GM21825 (cell line): ENCODE measurements around the gene SLC6A6.

Experiments used
- ATAC-seq: cut with Tn5 transposase; IDR thresholded peaks from one replicate; pipeline ENCODE4 v1.9.1; 2021; ENCODE audit warnings: mild to moderate bottlenecking, moderate library complexity; ENCODE audit not compliant: unreplicated experiment

SLC6A6 gene

GRCh38 chr3:14371573-14372474 is 30.6 kb upstream of the SLC6A6 start:
- ATAC-seq = no peak

GRCh38 chr3:14372587-14372986 is 29.8 kb upstream of the SLC6A6 start:
- no peak for ATAC-seq

DNA sequence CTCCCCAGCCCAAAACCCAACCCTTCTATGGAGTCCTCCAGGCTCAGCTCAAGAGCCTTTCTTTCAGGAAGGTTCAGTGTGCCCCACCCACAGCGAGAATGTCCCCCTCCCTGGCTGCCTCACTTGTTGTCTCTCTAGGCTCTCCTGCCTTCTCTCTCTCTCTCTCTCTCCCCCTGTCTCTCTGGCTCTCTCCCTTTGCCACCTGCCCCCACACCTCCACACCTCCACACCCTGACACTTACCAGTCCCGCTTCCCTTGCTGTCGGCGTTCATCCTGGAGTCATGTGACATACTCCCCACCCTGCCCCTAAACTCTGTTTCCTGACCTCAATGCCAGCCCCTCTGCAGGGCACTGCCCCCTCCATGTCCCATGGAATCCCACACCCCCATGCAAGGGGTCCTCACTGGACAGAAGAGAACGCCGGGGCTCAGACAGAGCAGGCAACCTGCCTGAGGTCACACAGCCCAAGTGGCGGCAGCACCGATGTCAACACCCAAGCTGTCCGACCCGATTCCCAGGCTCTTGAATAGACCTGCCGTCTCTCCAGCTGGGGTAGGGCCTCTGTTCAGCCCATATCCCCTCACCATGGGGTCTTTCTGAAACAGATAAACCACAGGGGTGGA is 28.5 kb upstream of the SLC6A6 start:
- no peak for ATAC-seq

- ATAC-seq = no peak
Measured at GRCh38 chr3:14374444-14374883, 27.9 kb upstream of the SLC6A6 start.

DNA sequence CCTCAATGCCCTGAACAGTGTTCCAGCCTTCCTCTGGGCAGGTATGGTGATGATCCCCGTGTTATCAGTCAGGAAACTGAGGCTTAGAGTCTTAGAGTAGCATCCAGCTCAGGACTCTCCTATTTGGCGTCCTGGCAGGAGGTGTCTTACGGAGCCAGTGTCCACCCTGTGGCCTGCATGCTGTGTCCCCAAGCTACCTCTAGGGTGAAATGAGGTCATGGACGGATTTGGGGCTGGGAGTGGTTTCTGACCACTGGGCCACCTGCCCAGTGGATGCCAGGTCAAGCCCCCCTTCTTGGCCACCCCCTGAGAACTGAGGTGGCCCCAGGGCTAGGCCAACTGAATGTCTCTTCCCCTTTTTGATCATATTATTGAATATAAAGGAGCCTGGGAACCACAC is 27.2 kb upstream of the SLC6A6 start:
- ATAC-seq = no peak

DNA sequence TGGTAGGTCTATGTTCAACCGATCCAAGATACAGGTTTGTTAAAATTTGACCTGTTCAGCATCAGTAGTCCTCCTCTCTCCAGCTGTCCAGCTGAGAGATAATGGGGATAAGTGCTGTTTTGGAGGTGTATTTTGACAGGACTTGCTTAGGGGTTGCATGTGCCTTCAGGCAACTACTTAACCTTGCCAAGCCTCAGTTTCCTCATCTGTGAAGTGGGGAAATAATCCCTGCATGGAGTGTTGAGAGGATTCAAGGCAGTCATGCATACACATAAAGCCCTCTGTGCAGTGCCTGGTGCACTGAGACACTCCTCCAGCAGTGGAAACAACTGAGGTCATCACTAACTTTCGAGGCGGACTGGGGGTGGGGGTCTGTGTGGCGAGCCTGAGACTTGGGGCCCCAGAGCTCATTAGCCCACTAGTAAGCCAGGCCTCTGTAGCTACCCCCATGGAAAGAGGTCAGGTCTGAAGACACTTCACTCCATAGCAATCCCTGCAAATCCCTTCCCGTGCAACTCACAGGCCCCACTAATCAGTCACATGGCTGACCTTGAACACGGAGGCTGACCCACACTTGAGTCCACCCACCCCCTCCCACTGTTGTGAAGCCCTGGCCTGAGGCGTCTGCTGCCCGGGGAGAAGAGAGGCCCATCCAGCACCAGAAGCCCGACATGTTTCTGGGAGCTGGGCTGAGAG is 25.9 kb upstream of the SLC6A6 start:
- no peak for ATAC-seq

GRCh38 chr3:14377044-14377837 is 25.2 kb upstream of the SLC6A6 start:
- no peak for ATAC-seq

GRCh38 chr3:14377838-14378169 is 24.6 kb upstream of the SLC6A6 start:
- ATAC-seq = no peak

- no peak for ATAC-seq
Measured at GRCh38 chr3:14378415-14378814, 24.0 kb upstream of the SLC6A6 start.

GRCh38 chr3:14379843-14380242 is 22.6 kb upstream of the SLC6A6 start:
- no peak for ATAC-seq

GRCh38 chr3:14386254-14386653 is 16.2 kb upstream of the SLC6A6 start:
- no peak for ATAC-seq

GRCh38 chr3:14388201-14388600 is 14.2 kb upstream of the SLC6A6 start:
- no peak for ATAC-seq

DNA sequence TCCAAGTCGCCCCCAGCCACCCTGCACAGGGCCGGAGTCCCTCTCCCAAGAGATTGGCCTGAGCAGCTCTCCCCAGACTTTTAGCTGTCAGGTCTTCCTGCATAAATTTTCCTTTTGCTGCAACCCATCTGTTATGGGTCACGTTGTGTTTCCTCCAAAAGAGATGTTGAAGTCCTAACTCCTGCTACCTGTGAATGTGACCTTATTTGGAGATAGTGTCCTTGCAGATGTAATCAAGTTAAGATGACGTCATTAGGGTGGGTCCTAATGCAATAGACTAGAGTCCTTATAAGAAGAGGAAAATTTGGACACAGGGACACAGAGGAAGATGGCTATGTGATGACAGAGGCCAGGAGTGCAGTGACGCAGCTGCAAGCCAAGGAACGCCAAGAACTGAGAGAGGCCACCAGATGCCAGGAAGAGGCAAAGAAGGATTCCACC is 13.2 kb upstream of the SLC6A6 start:
- ATAC-seq = no peak

GRCh38 chr3:14389716-14390115 is 12.7 kb upstream of the SLC6A6 start:
- ATAC-seq = no peak

DNA sequence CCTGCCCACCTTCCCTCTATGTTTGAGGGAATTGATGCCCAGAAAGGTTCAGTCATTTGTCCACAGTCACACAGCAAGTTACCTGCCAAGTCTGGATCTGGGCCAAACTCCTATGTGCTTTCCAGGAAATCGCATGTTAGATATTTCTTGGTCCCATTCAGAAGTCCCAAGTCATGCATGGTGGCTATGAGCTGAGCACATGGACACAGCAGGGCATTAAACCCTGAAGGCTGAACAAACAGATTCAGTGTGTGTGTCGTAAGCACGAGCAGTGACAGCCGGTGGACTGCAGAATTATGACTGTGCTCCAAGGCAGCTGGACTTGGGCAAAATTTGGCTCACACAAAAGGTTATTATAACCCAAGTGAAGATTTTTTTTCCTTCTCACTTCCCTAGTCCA is 11.4 kb upstream of the SLC6A6 start:
- ATAC-seq = no peak

- no peak for ATAC-seq
Measured at GRCh38 chr3:14392231-14392630, 10.2 kb upstream of the SLC6A6 start.

DNA sequence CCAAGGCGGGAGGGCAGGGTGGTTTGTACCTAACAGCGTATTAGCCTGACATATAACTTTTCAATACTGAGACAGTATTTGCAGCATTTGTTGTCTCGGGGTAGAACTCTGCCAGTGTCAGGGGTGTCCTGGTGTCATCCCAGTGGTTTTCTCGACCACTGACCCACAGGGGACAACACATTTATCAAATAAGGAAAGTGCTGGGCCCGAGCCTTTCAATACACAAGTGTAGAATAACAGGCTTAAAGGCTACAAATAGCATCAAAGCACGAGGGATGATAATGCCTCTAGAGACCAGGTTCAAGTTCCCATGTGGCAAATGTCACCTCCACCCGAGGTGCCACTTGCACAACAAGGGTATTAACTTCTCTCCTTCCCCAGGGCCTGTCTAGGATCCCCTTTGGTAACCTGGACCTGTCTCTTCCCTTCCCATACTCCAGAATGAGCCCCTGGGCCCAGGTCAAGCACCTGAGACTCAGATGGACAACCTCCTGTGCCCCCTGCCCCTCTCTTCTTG is 9.5 kb upstream of the SLC6A6 start:
- ATAC-seq = no peak

GRCh38 chr3:14393440-14394106 is 8.8 kb upstream of the SLC6A6 start:
- ATAC-seq = no peak

- no peak for ATAC-seq
Measured at GRCh38 chr3:14396031-14396692, 6.2 kb upstream of the SLC6A6 start.

GRCh38 chr3:14397046-14397445 is 5.4 kb upstream of the SLC6A6 start:
- no peak for ATAC-seq
